Nucleus accumbens (tissue), 56 donors: ENCODE results near the gene MAPK8.
"Not testable (repeated sequence)": the region's sequence is repeated elsewhere in the genome, so short reads cannot be mapped to it uniquely, and the experiment has no call there.

ENCODE experiments used
- DNase-seq, 56 donors: peaks; one replicate each; lab custom pipeline; 2025; lab: John Stamatoyannopoulos, UW

MAPK8 gene

GRCh38 chr10:48411510-48411909 lies 105.0 kb downstream of the MAPK8 start:
- no peak for DNase-seq

GRCh38 chr10:48412081-48412480 lies 105.6 kb downstream of the MAPK8 start:
- no peak for DNase-seq

GRCh38 chr10:48412933-48413332 lies 106.5 kb downstream of the MAPK8 start:
- DNase-seq = no peak

GRCh38 chr10:48414160-48414559 lies 107.7 kb downstream of the MAPK8 start:
- no peak for DNase-seq

DNA sequence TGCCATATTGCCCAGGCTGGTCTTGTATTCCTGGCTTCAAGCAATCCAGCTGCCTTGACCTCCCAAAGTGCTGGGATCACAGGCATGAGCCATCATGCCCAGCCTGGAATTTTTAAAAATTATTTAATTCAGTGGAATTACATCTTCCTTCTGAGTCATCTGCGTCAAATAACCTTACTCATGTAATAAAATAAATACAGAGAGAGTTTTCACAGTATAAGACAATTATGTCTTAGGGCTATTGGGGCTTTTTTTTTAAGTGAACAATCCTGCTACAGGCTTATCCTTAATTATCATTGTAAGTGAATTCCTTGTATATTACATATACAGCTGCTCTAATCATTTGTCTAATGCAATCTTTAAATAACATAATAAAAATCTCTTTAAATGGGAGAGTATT lies 108.3 kb downstream of the MAPK8 start:
- no peak for DNase-seq

DNA sequence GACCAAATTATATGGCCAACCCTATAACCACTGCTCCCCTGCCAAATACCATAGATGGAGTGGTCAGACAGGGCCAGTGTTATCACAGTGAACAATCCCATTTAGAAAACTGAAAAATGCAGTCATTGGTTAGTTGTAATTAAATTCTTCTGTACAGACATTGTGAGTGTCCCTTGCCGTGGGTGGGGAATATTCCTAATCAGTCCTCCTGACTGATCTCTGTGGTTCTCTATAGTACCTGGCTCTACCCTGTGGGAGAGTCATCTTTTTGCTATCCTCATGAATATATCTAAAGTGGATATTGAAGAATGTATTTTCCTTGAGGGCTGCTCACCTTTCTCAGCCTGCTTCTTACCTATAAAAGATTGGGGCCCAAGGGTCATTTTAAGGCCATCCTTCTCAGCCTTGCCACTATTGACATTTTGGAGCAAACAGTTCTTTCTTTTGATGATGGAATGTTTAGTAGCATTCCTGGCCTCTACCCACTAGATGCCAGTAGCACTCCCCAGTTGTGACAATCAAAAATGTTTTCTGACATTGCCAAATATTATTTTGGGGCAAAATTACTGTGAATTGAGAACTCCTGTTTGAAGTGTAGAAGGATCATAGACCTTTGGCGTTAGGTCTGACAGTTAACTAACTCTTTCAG lies 110.2 kb downstream of the MAPK8 start:
- DNase-seq = no peak

DNA sequence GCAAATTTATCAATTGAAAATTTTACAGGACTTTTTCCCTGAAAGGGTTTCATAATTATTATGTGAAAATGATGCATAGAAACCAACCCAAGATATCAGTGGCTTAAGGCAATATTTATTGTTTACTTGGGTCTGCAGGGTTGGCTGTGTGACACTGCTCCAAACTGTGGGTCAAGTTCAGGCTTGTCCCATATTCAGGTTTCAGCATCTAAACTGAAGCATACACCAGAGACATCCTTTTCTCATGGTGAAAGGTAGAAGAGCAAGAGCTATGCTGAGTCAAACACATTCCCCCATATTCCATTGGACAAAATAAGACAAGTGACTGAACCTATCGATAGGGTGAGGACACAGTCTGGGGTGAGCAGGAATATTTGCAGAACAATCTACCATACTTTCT lies 110.9 kb downstream of the MAPK8 start:
- no peak for DNase-seq

DNA sequence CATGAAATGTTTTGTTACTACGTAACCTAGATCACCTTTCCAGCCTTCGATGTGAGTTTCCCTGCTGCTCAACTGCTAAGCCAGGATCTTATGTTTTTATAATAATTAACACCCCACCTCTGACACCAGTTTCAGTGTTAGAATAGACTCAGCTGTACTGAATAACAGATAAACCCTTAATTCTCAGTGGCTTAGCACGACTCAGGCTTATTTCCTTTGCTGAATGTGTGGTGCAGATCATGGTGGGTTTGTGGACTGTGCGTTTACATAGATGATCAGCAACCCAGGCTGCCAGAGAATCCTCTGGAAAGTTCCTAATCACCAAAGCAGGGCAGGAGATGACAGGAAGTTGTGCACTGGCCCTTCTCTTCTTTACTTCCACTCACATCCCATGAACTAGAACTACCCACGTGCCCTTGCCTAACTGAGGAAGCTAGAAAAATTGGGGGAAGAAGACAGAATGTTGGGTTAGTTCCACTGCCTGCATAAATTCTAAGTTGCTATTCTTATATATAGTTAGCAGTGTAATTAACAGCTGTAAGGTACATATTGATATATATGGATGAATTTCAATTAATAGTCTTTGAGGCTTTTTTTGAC lies 111.8 kb downstream of the MAPK8 start:
- no peak for DNase-seq

DNA sequence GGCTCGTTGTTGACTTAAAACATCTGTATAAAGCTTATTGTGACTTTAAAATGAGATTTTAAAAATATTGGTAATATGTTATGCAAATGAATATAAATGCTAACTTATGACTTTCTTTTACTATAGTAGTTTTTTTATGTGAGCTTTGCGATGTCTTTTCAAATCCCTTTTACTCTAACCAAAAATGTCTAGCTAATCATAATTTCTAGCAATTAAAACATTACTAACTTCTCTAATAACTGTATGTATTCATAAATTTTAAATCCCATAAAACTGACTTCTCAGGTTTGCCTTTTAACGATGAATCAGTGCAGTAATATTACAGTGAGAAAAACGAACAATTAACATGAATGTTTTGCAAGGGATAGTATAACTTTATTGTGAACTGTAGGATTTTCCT lies 113.2 kb downstream of the MAPK8 start:
- no peak for DNase-seq

- not testable (repeated sequence) for DNase-seq
These were observed 115.4 kb downstream of the MAPK8 start for GRCh38 chr10:48421862-48422261.

- no peak for DNase-seq
These were observed 117.4 kb downstream of the MAPK8 start for GRCh38 chr10:48423884-48424283.

DNA sequence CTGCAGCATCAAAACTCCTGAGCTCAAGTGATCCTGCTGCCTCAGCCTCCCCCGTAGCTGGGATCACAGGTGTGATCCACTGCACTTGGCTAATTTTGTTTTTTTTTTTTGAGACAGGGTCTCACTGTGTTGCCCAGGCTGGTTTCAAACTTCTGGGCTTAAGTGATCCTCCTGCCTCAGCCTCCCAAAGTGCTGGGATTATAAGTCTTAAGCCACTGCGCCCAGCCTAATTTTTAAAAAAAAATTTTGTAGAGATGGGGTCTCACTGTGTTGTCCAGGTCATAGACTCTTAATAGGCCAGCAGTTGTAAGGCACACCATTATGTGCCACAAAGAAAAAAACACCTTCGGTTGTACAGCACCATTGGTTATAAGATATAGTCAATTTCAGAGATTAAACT lies 122.4 kb downstream of the MAPK8 start:
- DNase-seq = no peak

DNA sequence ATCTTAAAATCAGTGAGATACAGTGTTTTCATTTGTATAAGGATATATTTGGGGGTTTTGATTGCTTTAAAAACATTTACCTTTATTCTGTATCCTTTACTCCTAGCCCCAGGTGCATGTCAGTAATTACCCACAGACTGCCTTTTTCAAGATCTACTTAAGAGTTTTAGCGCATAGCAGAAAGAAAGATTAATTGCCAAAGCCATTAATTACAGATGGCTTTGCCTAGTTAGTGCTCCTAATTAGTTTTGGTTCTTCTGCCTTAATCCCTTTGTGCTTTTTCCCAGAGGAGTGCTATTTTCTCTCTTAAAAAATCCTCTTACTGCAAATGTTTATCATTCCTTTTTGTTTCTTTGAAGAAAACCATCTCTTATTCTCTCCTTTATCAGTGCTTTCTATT lies 122.8 kb downstream of the MAPK8 start:
- no peak for DNase-seq

DNA sequence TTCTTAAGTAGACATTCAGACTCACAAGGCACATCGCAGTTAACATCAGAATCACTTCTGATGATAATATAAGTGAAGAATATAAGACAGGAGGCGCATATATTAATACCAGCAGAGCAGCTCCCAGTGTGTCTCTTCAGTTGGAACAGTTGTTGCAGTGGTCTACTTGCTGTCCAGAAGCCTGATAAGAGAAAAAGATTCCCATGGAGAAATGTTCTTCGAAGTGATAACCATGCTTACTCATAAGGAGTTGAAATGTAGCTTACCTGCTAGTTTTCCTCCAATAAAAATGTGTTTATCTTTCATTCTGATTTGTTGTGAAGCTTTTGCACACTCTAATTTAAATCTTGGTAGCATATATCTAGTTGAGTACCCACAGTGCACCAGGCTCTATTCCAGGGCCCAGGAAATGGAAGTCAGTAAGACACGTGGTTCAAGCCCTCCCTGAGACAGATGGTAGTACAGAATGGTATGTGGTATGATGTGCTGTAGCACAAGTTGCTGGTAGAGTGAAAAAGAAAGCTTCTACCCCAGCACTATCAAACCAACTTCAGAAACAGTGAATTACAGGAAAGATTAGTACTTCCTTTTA lies 124.0 kb downstream of the MAPK8 start:
- no peak for DNase-seq

GRCh38 chr10:48431871-48432270 lies 125.4 kb downstream of the MAPK8 start:
- DNase-seq = no peak

GRCh38 chr10:48437546-48437945 lies 131.1 kb downstream of the MAPK8 start:
- DNase-seq = no peak

GRCh38 chr10:48439031-48439430 lies 132.6 kb downstream of the MAPK8 start:
- no peak for DNase-seq

GRCh38 chr10:48439581-48440041 lies 133.1 kb downstream of the MAPK8 start:
- DNase-seq = no peak

- no peak for DNase-seq
These were observed 134.3 kb downstream of the MAPK8 start for GRCh38 chr10:48440771-48441170.

- DNase-seq = no peak
These were observed 135.8 kb downstream of the MAPK8 start for GRCh38 chr10:48442090-48442808.

- DNase-seq = no peak
These were observed 136.3 kb downstream of the MAPK8 start for GRCh38 chr10:48442809-48443177.

GRCh38 chr10:48444266-48444665 lies 137.8 kb downstream of the MAPK8 start:
- peak in 2 of 56 donors; percentile 14 to 23 for DNase-seq
